Prostate gland (tissue), 2 donors: Measurements from ENCODE around the gene C1QTNF5. TPM values are rescaled to one million over a fixed set of nuclear protein-coding genes. Genes with fewer than 3 reads are reported as not detected.
A peak's percentile ranks its signal among the peaks of the same experiment; 100 is the strongest.

ENCODE experiments used
- DNase-seq: peaks from one replicate; pipeline ENCODE4 v3.0.0-alpha.2; 2019; ENCODE audit warnings: low spot score
- H3K27ac ChIP-seq, 2 donors: fragments of 200-600 bp; sonication (generic); 2 replicates each; pipeline ENCODE4 v1.5.1; 2017 to 2019
- H3K27me3 ChIP-seq: fragments of 200-600 bp; sonication (generic); replicated peaks from 2 replicates; pipeline ENCODE4 v1.5.1; 2019; ENCODE audit not compliant: insufficient read depth
- H3K36me3 ChIP-seq, 2 donors: fragments of 200-600 bp; sonication (generic); 1 replicate in 1 of 2; 2 replicates in 1 of 2; pipeline versions ENCODE4 v1.5.1 to v1.8.1; 2017 to 2019
- H3K4me1 ChIP-seq: fragments of 200-600 bp; sonication (generic); replicated peaks from 2 replicates; pipeline ENCODE4 v1.5.1; 2019
- H3K4me3 ChIP-seq, 2 donors: fragments of 200-600 bp; sonication (generic); 2 replicates each; pipeline ENCODE4 v1.5.1; 2017 to 2019
- H3K9me3 ChIP-seq: fragments of 200-600 bp; sonication (generic); 2 replicates; pipeline ENCODE4 v1.5.1; 2017
- CTCF ChIP-seq, 4 experiments: fragments of 200-600 bp in 2 of 4; fragments of 450-650 bp in 2 of 4; sonication (generic) in 2 of 4; IDR thresholded peaks; 1 replicate in 3 of 4; 2 replicates in 1 of 4; pipeline ENCODE4 v1.5.1; 2016 to 2019; ENCODE audit warnings: antibody characterized with exemption in 4 of 4, mild to moderate bottlenecking in 2 of 4, moderate library complexity in 2 of 4
- POLR2A ChIP-seq: fragments of 450-650 bp; IDR thresholded peaks from one replicate; pipeline ENCODE4 v1.6.1; 2016; ENCODE audit warnings: antibody characterized with exemption, mild to moderate bottlenecking
- POLR2AphosphoS5 ChIP-seq: sonication (generic); formaldehyde crosslinking; IDR thresholded peaks from one replicate; pipeline ENCODE4 v1.6.1; 2017; ENCODE audit warnings: antibody characterized with exemption
- WGBS: methylation state at CpG from one replicate; pipeline ENCODE4 v1.1.5; 2018; 5-methylcytosine and 5-hydroxymethylcytosine counted together
- intact Hi-C: fragments of 100-400 bp; cut with DNase I; formaldehyde crosslinking; loops from one replicate; pipeline ENCODE4 v1.14.2; 2022
- total RNA-seq, 2 donors: library from RNA; depleted of rRNA; stranded (reverse); fragments of >200 nt; gene quantifications; one replicate each; pipeline ENCODE4 v1.1.0, GENCODE V29; 2016

C1QTNF5 gene
- total RNA-seq, 2 donors from 2014 or later = 15.3 to 20.2 TPM

- Histone ChIP-seq H3K27me3 (no peaks in the 10 kb centered on the region), H3K27ac (no peak overlapping the region), H3K9me3 (no peaks in the 10 kb centered on the region), H3K4me3 (no peak overlapping the region), H3K4me1 (peaks cover 12% of the 10 kb centered on the region), H3K36me3 (no peaks in the 10 kb centered on the region)
- 92% methylated on average over 26 of the region's 26 CpGs for WGBS
- no peak for TF ChIP-seq CTCF (IDR thresholded peaks at IDR 0.05)
- no peak for TF ChIP-seq POLR2A
- TF ChIP-seq POLR2AphosphoS5 = no peak
- DNase-seq = no peak
- intact Hi-C loops = loop anchor here (10.0 kb wide), 1 partner anchor 362 kb away; no protein-coding TSS in a partner anchor
These were observed 31.8 kb upstream of the C1QTNF5 start for GRCh38 chr11:119372260-119373058.

GRCh38 chr11:119371778-119372182, 31.1 kb upstream of the C1QTNF5 start:
- no peak for DNase-seq
- 48% methylated on average over 8 of the region's 8 CpGs for WGBS

GRCh38 chr11:119371067-119371601, 30.5 kb upstream of the C1QTNF5 start:
- Histone ChIP-seq H3K27ac (peak overlapping the region in 1 of 2 donors; percentile 7), H3K36me3 (no peaks in the 10 kb centered on the region), H3K4me3 (no peak overlapping the region), H3K27me3 (no peaks in the 10 kb centered on the region), H3K4me1 (peaks cover 8% of the 10 kb centered on the region), H3K9me3 (no peaks in the 10 kb centered on the region)
- TF ChIP-seq POLR2A = no peak
- no peak for TF ChIP-seq POLR2AphosphoS5
- no peak for TF ChIP-seq CTCF (IDR thresholded peaks at IDR 0.05)
- WGBS = 69% methylated on average over 8 of the region's 8 CpGs
- no peak for DNase-seq
- intact Hi-C loops = loop anchor here (10.0 kb wide), 1 partner anchor 364 kb away; no protein-coding TSS in a partner anchor

More at GRCh38 chr11:119371778-119372182, 31.1 kb upstream of the C1QTNF5 start:
- no peaks in the 10 kb centered on the region for H3K27me3 ChIP-seq
- intact Hi-C loops = loop anchor here (10.0 kb wide), 1 partner anchor 363 kb away; no protein-coding TSS in a partner anchor
- TF ChIP-seq CTCF (IDR thresholded peaks at IDR 0.05) (peak in 2 of 4 experiments; percentile 43 to 49), POLR2AphosphoS5 (no peak)
- H3K27ac ChIP-seq = peak overlapping the region in 1 of 2 donors; percentile 7
- H3K36me3 ChIP-seq = no peaks in the 10 kb centered on the region
- H3K9me3 ChIP-seq = no peaks in the 10 kb centered on the region
- H3K4me3 ChIP-seq = no peak overlapping the region
- peaks cover 12% of the 10 kb centered on the region for H3K4me1 ChIP-seq

- DNase-seq = no peak
- H3K4me3 ChIP-seq = no peak overlapping the region
- intact Hi-C loops = loop anchor here (10.0 kb wide), 1 partner anchor 364 kb away; no protein-coding TSS in a partner anchor
- peak overlapping the region; percentile 7 to 8 for H3K27ac ChIP-seq
- H3K9me3 ChIP-seq = no peaks in the 10 kb centered on the region
- peaks cover 8% of the 10 kb centered on the region for H3K4me1 ChIP-seq
- no peaks in the 10 kb centered on the region for H3K27me3 ChIP-seq
- H3K36me3 ChIP-seq = no peaks in the 10 kb centered on the region
- 57% methylated on average over 8 of the region's 8 CpGs for WGBS
- TF ChIP-seq POLR2A (no peak), POLR2AphosphoS5 (no peak), CTCF (IDR thresholded peaks at IDR 0.05) (no peak)
These were observed 29.9 kb upstream of the C1QTNF5 start for GRCh38 chr11:119370486-119371046.
